Spinal cord (tissue), 10 donors: ENCODE measurements around the gene ZFYVE28. TPM values are rescaled to one million over a fixed set of nuclear protein-coding genes. Genes with fewer than 3 reads are reported as not detected.
"Not testable (repeated sequence)": the region's sequence is repeated elsewhere in the genome, so short reads cannot be mapped to it uniquely, and the experiment has no call there.

Experiments used
- DNase-seq, 6 donors: peaks; one replicate each; pipeline versions ENCODE4 v3.0.0 to v3.0.0-alpha.2; 2013 to 2015; ENCODE audit warnings: low spot score in 6 of 6, low read depth in 4 of 6
- H3K27ac ChIP-seq: one replicate; pipeline ENCODE4 v1.5.1; 2013; ENCODE audit warnings: low read depth, low read length, control low read depth
- H3K27me3 ChIP-seq: one replicate; pipeline ENCODE4 v1.6.1; 2013; ENCODE audit warnings: low read length; ENCODE audit not compliant: control insufficient read depth, insufficient read depth
- H3K36me3 ChIP-seq: one replicate; pipeline ENCODE4 v1.6.1; 2013; ENCODE audit warnings: low read length; ENCODE audit not compliant: control insufficient read depth, insufficient read depth
- H3K4me1 ChIP-seq: one replicate; pipeline ENCODE4 v1.6.1; 2013; ENCODE audit warnings: low read length; ENCODE audit not compliant: control insufficient read depth, insufficient read depth
- H3K4me3 ChIP-seq: one replicate; pipeline ENCODE4 v1.5.1; 2013; ENCODE audit warnings: low read depth, low read length, control low read depth
- H3K9me3 ChIP-seq: one replicate; pipeline ENCODE4 v1.6.1; 2013; ENCODE audit warnings: low read length; ENCODE audit not compliant: control insufficient read depth, insufficient read depth
- WGBS: methylation state at CpG from one replicate; pipeline ENCODE4 v1.1.5; 2013; ENCODE audit warnings: missing lambda C conversion rate; ENCODE audit not compliant: insufficient coverage; 5-methylcytosine and 5-hydroxymethylcytosine counted together
- polyA plus RNA-seq, 2 donors: library from polyadenylated mRNA; unstranded; fragments of 120-200 nt; gene quantifications; one replicate each; pipeline ENCODE4 v1.2.1, GENCODE V29; 2013; ENCODE audit not compliant: insufficient read length in 2 of 2
- total RNA-seq, 2 donors: library from RNA; depleted of rRNA in 1 of 2; stranded (reverse); fragments of 120-200 nt in 1 of 2; fragments of >200 nt in 1 of 2; gene quantifications; one replicate each; pipeline versions ENCODE4 v1.2.3 to v1.2.4, GENCODE V29; 2013 to 2014
- donor health status: healthy.

Gene ZFYVE28
- total and polyA plus RNA-seq, 4 donors: 7.9 to 13.9 (median 9.8) TPM

- Histone ChIP-seq H3K4me3 (no peak overlapping the region), H3K36me3 (peaks cover 12% of the 10 kb centered on the region), H3K27me3 (no peaks in the 10 kb centered on the region), H3K27ac (no peak overlapping the region), H3K4me1 (no peaks in the 10 kb centered on the region), H3K9me3 (no peaks in the 10 kb centered on the region)
- DNase-seq: no peak
- WGBS: 86% methylated on average over 8 of the region's 9 CpGs
These were observed 140.5 kb downstream of the ZFYVE28 start for GRCh38 chr4:2277956-2278355.

GRCh38 chr4:2276581-2277325, 141.7 kb downstream of the ZFYVE28 start:
- H3K27ac ChIP-seq: no peak overlapping the region

GRCh38 chr4:2275546-2276251, 142.7 kb downstream of the ZFYVE28 start:
- H3K4me3 ChIP-seq: no peak overlapping the region
- peaks cover 35% of the 10 kb centered on the region for H3K36me3 ChIP-seq
- H3K4me1 ChIP-seq: peaks cover 4% of the 10 kb centered on the region
- 91% methylated on average over 44 of the region's 44 CpGs for WGBS
- no peaks in the 10 kb centered on the region for H3K9me3 ChIP-seq
- no peak overlapping the region for H3K27ac ChIP-seq
- no peaks in the 10 kb centered on the region for H3K27me3 ChIP-seq
- no peak for DNase-seq

More at GRCh38 chr4:2276581-2277325, 141.7 kb downstream of the ZFYVE28 start:
- no peaks in the 10 kb centered on the region for H3K9me3 ChIP-seq
- H3K4me3 ChIP-seq: no peak overlapping the region
- H3K36me3 ChIP-seq: peaks cover 24% of the 10 kb centered on the region
- DNase-seq: no peak
- no peaks in the 10 kb centered on the region for H3K27me3 ChIP-seq
- 96% methylated on average over 21 of the region's 30 CpGs for WGBS
- H3K4me1 ChIP-seq: no peaks in the 10 kb centered on the region

- H3K36me3 ChIP-seq: peaks cover 41% of the 10 kb centered on the region
- not testable (repeated sequence) for H3K27me3 ChIP-seq, H3K27ac ChIP-seq, DNase-seq, H3K4me1 ChIP-seq, H3K9me3 ChIP-seq, H3K4me3 ChIP-seq
- WGBS: 86% methylated on average over 10 of the region's 10 CpGs
These were observed 143.4 kb downstream of the ZFYVE28 start for GRCh38 chr4:2275044-2275397.

- DNase-seq: no peak
- Histone ChIP-seq H3K27me3 (no peaks in the 10 kb centered on the region), H3K36me3 (peaks cover 41% of the 10 kb centered on the region), H3K9me3 (no peaks in the 10 kb centered on the region), H3K4me3 (no peak overlapping the region), H3K27ac (no peak overlapping the region), H3K4me1 (peaks cover 4% of the 10 kb centered on the region)
- 88% methylated on average over 20 of the region's 21 CpGs for WGBS
These were observed 144.0 kb downstream of the ZFYVE28 start for GRCh38 chr4:2274320-2275043.

- no peak overlapping the region for H3K4me3 ChIP-seq
- H3K27me3 ChIP-seq: no peaks in the 10 kb centered on the region
- H3K27ac ChIP-seq: no peak overlapping the region
- H3K36me3 ChIP-seq: peaks cover 45% of the 10 kb centered on the region
- H3K9me3 ChIP-seq: no peaks in the 10 kb centered on the region
- H3K4me1 ChIP-seq: peaks cover 4% of the 10 kb centered on the region
- WGBS: 80% methylated on average over 18 of the region's 24 CpGs
- no peak for DNase-seq
These were observed 144.7 kb downstream of the ZFYVE28 start for GRCh38 chr4:2273657-2274319.

- Histone ChIP-seq H3K4me1 (peaks cover 4% of the 10 kb centered on the region), H3K27ac (no peak overlapping the region), H3K36me3 (peaks cover 45% of the 10 kb centered on the region), H3K4me3 (no peak overlapping the region), H3K9me3 (no peaks in the 10 kb centered on the region), H3K27me3 (no peaks in the 10 kb centered on the region)
- 80% methylated on average over 14 of the region's 15 CpGs for WGBS
- no peak for DNase-seq
These were observed 145.2 kb downstream of the ZFYVE28 start for GRCh38 chr4:2273221-2273620.

GRCh38 chr4:2272828-2273120, 145.7 kb downstream of the ZFYVE28 start:
- Histone ChIP-seq H3K27ac (no peak overlapping the region), H3K36me3 (peaks cover 46% of the 10 kb centered on the region), H3K4me3 (no peak overlapping the region), H3K4me1 (peaks cover 4% of the 10 kb centered on the region), H3K27me3 (no peaks in the 10 kb centered on the region), H3K9me3 (no peaks in the 10 kb centered on the region)
- WGBS: 87% methylated on average over 6 of the region's 6 CpGs
- DNase-seq: no peak

- DNase-seq: no peak
- WGBS: 91% methylated on average over 22 of the region's 25 CpGs
These were observed 146.2 kb downstream of the ZFYVE28 start for GRCh38 chr4:2272026-2272827.

More at GRCh38 chr4:2272026-2272827, 146.2 kb downstream of the ZFYVE28 start:
- H3K27ac ChIP-seq: no peak overlapping the region
- H3K4me3 ChIP-seq: no peak overlapping the region
- peaks cover 50% of the 10 kb centered on the region for H3K36me3 ChIP-seq
- peaks cover 6% of the 10 kb centered on the region for H3K4me1 ChIP-seq
- H3K9me3 ChIP-seq: no peaks in the 10 kb centered on the region
- no peaks in the 10 kb centered on the region for H3K27me3 ChIP-seq
